GM12801 (cell line): ENCODE results near the gene RHBG.

Experiments
- CTCF ChIP-seq: IDR thresholded peaks from one replicate; pipeline ENCODE4 v1.5.1; 2011; ENCODE audit warnings: control low read depth; ENCODE audit not compliant: insufficient read length; ENCODE audit errors: extremely low read depth

The RHBG gene

DNA sequence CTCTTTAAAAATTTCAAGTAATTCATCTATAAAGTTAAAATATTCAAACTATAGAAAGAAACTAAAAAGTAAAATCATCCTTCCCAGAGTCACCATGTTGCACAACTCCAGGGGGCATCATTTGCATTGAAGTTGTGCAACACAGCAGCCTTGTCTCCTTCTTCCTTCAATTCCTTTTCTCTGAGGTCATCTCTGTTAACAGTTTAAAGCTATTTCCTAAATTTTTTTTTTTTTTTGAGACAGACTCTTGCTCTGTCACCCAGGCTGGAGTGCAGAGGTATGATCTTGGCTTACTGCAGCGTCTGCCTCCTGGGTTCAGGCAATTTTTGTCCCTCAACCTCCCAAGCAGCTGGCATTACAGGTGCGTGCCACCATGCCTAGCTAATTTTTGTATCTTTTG is 7.1 kb downstream of the RHBG start:
- no peak for TF ChIP-seq CTCF

DNA sequence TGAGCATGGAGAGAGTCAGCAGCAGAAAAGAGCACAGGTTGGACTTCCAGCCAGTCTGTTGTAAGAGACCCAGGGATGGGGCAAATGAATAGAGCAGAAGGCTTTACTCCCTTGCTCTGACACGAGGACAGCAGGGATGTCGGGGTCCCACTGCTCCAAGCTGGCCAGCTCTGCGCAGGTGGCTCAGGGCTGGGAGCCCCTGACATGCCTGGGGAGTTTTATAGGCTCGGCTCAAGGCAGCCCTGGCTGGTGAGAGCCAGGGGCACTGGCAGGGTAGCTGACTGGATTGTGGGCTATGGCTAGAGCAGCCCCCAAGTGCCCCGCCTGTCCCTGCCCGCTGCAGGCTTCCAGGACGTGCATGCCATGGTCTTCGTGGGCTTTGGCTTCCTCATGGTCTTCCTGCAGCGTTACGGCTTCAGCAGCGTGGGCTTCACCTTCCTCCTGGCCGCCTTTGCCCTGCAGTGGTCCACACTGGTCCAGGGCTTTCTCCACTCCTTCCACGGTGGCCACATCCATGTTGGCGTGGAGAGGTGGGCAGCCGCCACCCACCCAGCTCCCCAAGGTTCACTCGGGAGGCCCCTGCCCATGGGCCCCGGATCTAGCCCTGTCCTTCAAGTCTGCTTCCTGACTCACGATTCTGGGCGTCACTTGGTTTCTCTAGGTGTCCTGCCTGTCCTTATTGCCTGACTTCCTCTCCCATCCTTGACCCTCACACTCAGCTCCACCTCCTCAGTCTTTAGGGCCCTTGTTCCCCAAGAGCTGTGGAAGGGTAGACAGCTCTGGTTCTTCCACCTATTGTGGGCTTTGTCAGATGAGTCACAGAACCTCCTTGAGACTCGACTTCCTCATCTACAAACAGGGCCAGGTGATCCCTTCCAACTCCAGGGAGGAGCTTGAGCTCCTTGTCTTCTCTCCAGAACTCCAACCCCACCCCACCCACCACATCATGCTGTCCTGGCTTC is 8.2 kb downstream of the RHBG start:
- TF ChIP-seq CTCF, result no peak

- TF ChIP-seq CTCF, result no peak
These were observed 9.5 kb downstream of the RHBG start for GRCh38 chr1:156378557-156378956.

GRCh38 chr1:156379420-156380165 is 10.6 kb downstream of the RHBG start:
- no peak for TF ChIP-seq CTCF

DNA sequence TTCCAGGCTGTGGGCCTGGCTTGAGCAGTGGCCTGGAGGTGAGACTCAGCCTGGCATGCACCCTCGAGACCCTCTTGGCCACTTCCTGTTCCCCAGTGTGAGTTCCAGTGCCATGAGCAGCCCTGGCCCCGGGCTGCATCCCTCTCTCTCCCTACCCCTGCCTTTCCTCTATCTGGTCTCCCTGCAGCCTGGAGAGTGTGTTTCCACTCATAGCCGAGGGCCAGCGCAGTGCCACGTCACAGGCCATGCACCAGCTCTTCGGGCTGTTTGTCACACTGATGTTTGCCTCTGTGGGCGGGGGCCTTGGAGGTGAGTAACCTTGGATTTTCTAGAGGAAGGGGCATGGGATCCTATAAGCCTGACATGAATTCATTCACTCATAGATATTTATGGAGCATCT is 13.6 kb downstream of the RHBG start:
- no peak for TF ChIP-seq CTCF

DNA sequence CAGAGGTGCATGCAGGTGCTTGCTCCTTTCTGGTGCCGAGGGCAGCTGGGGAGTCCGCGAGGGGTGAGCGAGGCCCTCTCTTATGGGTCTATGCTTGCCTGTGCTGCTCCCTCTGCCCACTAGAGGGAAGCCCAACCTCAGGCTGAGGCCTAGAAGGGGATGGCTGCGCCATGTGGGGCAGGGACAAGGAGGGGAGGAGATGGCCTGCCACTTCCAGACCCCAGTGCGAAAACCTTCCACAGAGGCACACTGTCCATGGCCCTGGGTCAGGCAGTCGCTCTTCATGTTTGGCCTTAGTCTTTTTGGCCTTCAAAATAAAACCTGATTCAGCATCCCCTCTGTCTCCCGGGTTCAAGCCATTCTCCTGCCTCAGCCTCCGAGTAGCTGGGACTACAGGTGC is 14.0 kb downstream of the RHBG start:
- TF ChIP-seq CTCF, result peak; percentile 64

DNA sequence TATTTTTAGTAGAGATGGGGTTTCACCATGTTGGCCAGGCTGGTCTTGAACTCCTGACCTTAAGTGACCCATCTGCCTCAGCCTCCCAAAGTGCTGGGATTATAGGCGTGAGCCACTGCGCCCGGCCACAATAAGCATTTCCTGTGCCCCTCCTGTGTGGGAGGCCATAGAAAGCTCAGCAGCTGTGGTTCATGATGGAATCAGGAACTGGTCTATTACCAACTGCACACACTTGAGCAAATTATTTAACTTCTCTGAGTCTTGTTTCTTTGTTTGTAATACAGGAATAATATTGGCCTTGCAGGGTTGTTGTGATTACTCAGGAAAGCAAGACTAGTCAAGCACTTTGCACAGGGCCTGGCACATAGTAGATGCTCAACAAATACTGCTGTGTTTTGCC is 15.0 kb downstream of the RHBG start:
- no peak for TF ChIP-seq CTCF
